ENCODE data around the gene B4GALNT3. TPM values are rescaled to one million over a fixed set of nuclear protein-coding genes. Genes with fewer than 3 reads are reported as not detected.

Gene B4GALNT3
- polyA plus RNA-seq, 2 of the 4 experiments (the other 2 are of a cell fraction): 0.43 to 0.53 TPM

DNA sequence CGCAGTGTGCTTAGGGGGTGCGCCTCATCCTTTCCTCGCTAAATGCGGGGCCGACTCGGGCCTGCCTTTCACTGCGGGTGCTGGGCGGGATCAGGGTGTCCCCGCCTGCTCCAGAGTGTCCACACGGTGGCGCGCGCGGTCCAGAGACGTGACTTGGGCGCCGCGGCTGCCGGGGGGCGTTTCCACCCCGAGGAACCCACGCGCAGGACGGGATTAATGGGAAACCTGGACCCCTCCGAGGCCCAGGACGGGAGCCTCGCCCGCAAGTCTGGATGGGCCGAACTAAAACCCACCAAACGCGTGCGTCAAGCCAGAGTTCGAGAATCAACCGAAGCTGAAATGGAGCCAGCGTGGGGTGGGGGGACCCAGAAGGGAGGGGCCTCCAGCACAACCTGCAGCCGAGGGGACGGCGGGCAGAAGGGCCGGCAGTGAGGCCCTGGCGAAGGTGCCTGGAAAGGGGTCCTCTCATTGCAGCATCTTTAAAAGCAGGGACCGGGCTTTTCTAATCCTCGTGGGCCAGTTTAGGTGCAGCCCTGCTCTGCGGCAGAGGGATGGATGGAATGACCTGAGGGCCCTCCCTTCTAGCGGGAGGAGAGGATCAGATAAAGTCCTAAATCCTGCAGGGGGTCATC lies 110.2 kb downstream of the B4GALNT3 start (continued):
- no peak for TF ChIP-seq HMGXB4 (CRISPR knock-in tag; IDR thresholded peaks at IDR 0.05; ENCODE audit: borderline replicate concordance)
- TF ChIP-seq MAFK (IDR thresholded peaks at IDR 0.05; ENCODE audit: partially characterized antibody): no peak
- TF ChIP-seq MYC (IDR thresholded peaks at IDR 0.05; ENCODE audit: borderline replicate concordance, low read length): no peak
- TF ChIP-seq RNF2 (IDR thresholded peaks at IDR 0.05; ENCODE audit: borderline replicate concordance, low read depth): peak; percentile 44; the same call in 1 of the 2 replicates
- TF ChIP-seq ZSCAN20 (CRISPR knock-in tag; IDR thresholded peaks at IDR 0.05): no peak
- TF ChIP-seq FOSB (CRISPR knock-in tag; IDR thresholded peaks at IDR 0.05): no peak
- TF ChIP-seq TFCP2L1 (CRISPR knock-in tag; IDR thresholded peaks at IDR 0.05): peak; percentile 69; the same call in 1 of the 2 replicates
- no peak for TF ChIP-seq HEYL (CRISPR knock-in tag; IDR thresholded peaks at IDR 0.05)
- TF ChIP-seq EP300 (IDR thresholded peaks at IDR 0.05): no peak
- no peak for TF ChIP-seq NR3C1 (IDR thresholded peaks at IDR 0.05)
- TF ChIP-seq PHF8 (IDR thresholded peaks at IDR 0.05; ENCODE audit: borderline replicate concordance, low read depth): peak; percentile 56; the same call in 1 of the 2 replicates

- under 1% methylated on average over 18 of the region's 22 CpGs for WGBS (ENCODE audit: missing lambda C conversion rate)
- Histone ChIP-seq H3K4me2 (peak overlapping the region; percentile 85), H3K4me3 (peak overlapping the region; percentile 62), H3K27ac (peak overlapping the region; percentile 97 to 98), H3K9me3 (peaks cover 5% of the 10 kb centered on the region; the same call in 1 of the 3 replicates), H3K4me1 (peaks cover 36% of the 10 kb centered on the region)
- peak; percentile 93 to 98 for DNase-seq (ENCODE audit: low read depth in 1 of 2, low spot score in 1 of 2)
- POLR2A ChIA-PET: interaction anchor here (0.9 to 3.3 kb wide), 6 partner anchors 62 to 379 kb away, joined by 3 to 77 read pairs (median 14); partner anchors contain the start of genes RAD52 and WNK1
- CTCF ChIA-PET: interaction anchor here (0.6 to 13.7 kb wide), 67 partner anchors 10 to 1036 kb away, joined by 3 to 292 read pairs (median 4); partner anchors contain the start of genes RAD52 and WNK1
- no peak for FAIRE-seq
- ATAC-seq: peak; percentile 75 to 83
- TF ChIP-seq POLR2A (IDR thresholded peaks at IDR 0.05; ENCODE audit: low read length) (peak; percentile 53), CBX2 (IDR thresholded peaks at IDR 0.05; ENCODE audit: borderline replicate concordance, low read depth) (no peak), RARB (CRISPR knock-in tag; IDR thresholded peaks at IDR 0.05) (no peak), ZNF302 (CRISPR knock-in tag; IDR thresholded peaks at IDR 0.05) (no peak), NR3C1 (IDR thresholded peaks at IDR 0.05) (no peak), NPAS2 (CRISPR knock-in tag; IDR thresholded peaks at IDR 0.05; ENCODE audit: borderline replicate concordance) (no peak), BHLHE40 (IDR thresholded peaks at IDR 0.05; ENCODE audit: low read depth, low read length) (no peak), EHF (CRISPR knock-in tag; IDR thresholded peaks at IDR 0.05) (no peak), ESRRA (IDR thresholded peaks at IDR 0.05; ENCODE audit: borderline replicate concordance, low read length) (0 out of 2 replicates have a peak, but pooled peaks have one; percentile 4), RFX5 (IDR thresholded peaks at IDR 0.05) (no peak), CHD4 (IDR thresholded peaks at IDR 0.05; ENCODE audit: borderline replicate concordance) (no peak), CEBPB (IDR thresholded peaks at IDR 0.05) (no peak), KDM5A (IDR thresholded peaks at IDR 0.05) (no peak), POLR2AphosphoS2 (conservative IDR thresholded peaks at IDR 0.05; ENCODE audit: low read length) (no peak), JUNB (IDR thresholded peaks at IDR 0.05) (0 out of 2 replicates have a peak, but pooled peaks have one; percentile 31), PBX3 (IDR thresholded peaks at IDR 0.05) (no peak), HOXB13 (CRISPR knock-in tag; IDR thresholded peaks at IDR 0.05; ENCODE audit: low read depth) (no peak), HMGXB4 (CRISPR knock-in tag; IDR thresholded peaks at IDR 0.05; ENCODE audit: borderline replicate concordance) (no peak)
- TF ChIP-seq, protein P1, sequence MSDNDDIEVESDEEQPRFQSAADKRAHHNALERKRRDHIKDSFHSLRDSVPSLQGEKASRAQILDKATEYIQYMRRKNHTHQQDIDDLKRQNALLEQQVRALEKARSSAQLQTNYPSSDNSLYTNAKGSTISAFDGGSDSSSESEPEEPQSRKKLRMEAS (IDR thresholded peaks at IDR 0.05): peak; percentile 9; the same call in 1 of the 2 replicates
- TF ChIP-seq, protein P2, sequence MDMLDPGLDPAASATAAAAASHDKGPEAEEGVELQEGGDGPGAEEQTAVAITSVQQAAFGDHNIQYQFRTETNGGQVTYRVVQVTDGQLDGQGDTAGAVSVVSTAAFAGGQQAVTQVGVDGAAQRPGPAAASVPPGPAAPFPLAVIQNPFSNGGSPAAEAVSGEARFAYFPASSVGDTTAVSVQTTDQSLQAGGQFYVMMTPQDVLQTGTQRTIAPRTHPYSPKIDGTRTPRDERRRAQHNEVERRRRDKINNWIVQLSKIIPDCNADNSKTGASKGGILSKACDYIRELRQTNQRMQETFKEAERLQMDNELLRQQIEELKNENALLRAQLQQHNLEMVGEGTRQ (IDR thresholded peaks at IDR 0.05): no peak
- TF ChIP-seq, protein P3, sequence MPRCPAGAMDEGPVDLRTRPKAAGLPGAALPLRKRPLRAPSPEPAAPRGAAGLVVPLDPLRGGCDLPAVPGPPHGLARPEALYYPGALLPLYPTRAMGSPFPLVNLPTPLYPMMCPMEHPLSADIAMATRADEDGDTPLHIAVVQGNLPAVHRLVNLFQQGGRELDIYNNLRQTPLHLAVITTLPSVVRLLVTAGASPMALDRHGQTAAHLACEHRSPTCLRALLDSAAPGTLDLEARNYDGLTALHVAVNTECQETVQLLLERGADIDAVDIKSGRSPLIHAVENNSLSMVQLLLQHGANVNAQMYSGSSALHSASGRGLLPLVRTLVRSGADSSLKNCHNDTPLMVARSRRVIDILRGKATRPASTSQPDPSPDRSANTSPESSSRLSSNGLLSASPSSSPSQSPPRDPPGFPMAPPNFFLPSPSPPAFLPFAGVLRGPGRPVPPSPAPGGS (IDR thresholded peaks at IDR 0.05): no peak
- TF ChIP-seq, protein P4, sequence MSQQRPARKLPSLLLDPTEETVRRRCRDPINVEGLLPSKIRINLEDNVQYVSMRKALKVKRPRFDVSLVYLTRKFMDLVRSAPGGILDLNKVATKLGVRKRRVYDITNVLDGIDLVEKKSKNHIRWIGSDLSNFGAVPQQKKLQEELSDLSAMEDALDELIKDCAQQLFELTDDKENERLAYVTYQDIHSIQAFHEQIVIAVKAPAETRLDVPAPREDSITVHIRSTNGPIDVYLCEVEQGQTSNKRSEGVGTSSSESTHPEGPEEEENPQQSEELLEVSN (IDR thresholded peaks at IDR 0.05; ENCODE audit: borderline replicate concordance, low read depth): no peak; the same call in 1 of the 2 replicates
These were observed 110.7 kb downstream of the B4GALNT3 start for GRCh38 chr12:570435-570920.
